OCI-LY7 (cell line): ENCODE measurements around the gene ZFP36L1. TPM values are rescaled to one million over a fixed set of nuclear protein-coding genes. Genes with fewer than 3 reads are reported as not detected.

Experiments used
- BruUV-seq: library from RNA; stranded (reverse); fragments of 400-500 nt; replicated peaks from 2 replicates; lab custom pipeline; 2021; lab: Mats Ljungman, UMichigan
- CTCF ChIA-PET: fragments of 300-600 bp; sonication (Branson Sonifier 250); formaldehyde crosslinking; loops from one replicate; lab custom pipeline; 2022; ENCODE audit warnings: antibody characterized with exemption; ENCODE audit not compliant: unreplicated experiment; lab: Charles Lee
- POLR2A ChIA-PET: fragments of 300-600 bp; sonication (Branson Sonifier 250); formaldehyde crosslinking; loops from one replicate; lab custom pipeline; 2022; ENCODE audit warnings: antibody characterized with exemption; lab: Charles Lee
- DNase-seq: peaks from one replicate; pipeline ENCODE4 v3.0.0-alpha.2; 2015; ENCODE audit warnings: low spot score
- H2AFZ ChIP-seq: fragments of 200-600 bp; sonication (generic), shearing (Covaris generic); 2 replicates; pipeline ENCODE4 v1.6.1; 2014; ENCODE audit warnings: mild to moderate bottlenecking, antibody characterized with exemption, low read length, moderate library complexity
- H3K27ac ChIP-seq: fragments of 200-600 bp; sonication (generic); 2 replicates; pipeline ENCODE4 v1.5.1; 2014; ENCODE audit warnings: mixed run types, low read depth, mild to moderate bottlenecking, moderate library complexity, low read length, inconsistent platforms; ENCODE audit not compliant: poor library complexity, severe bottlenecking
- H3K36me3 ChIP-seq: fragments of 200-600 bp; sonication (generic); 2 replicates; pipeline ENCODE4 v1.6.1; 2014; ENCODE audit warnings: mild to moderate bottlenecking, antibody characterized with exemption, low read length, moderate library complexity, mixed read lengths; ENCODE audit not compliant: insufficient read depth
- H3K4me1 ChIP-seq: fragments of 200-600 bp; sonication (generic); 2 replicates; pipeline ENCODE4 v1.5.1; 2014; ENCODE audit warnings: mild to moderate bottlenecking, low read length; ENCODE audit not compliant: insufficient read depth, poor library complexity, severe bottlenecking
- H3K4me2 ChIP-seq: fragments of 200-600 bp; sonication (generic); 2 replicates; pipeline ENCODE4 v1.6.1; 2014; ENCODE audit warnings: mild to moderate bottlenecking, low read length
- H3K4me3 ChIP-seq: fragments of 200-600 bp; sonication (generic); 2 replicates; pipeline ENCODE4 v1.5.1; 2014; ENCODE audit warnings: mild to moderate bottlenecking, low read depth, low read length; ENCODE audit not compliant: poor library complexity, severe bottlenecking
- H3K79me2 ChIP-seq: fragments of 200-600 bp; sonication (generic); 2 replicates; pipeline ENCODE4 v1.6.1; 2016; ENCODE audit warnings: low read depth, mild to moderate bottlenecking, low read length, moderate library complexity, mixed read lengths; ENCODE audit not compliant: insufficient read depth
- H3K9me2 ChIP-seq: fragments of 200-600 bp; sonication (generic); 2 replicates; pipeline ENCODE4 v1.6.1; 2016; ENCODE audit warnings: mild to moderate bottlenecking, low read length, mixed read lengths; ENCODE audit not compliant: insufficient read depth
- H3K9me3 ChIP-seq: fragments of 200-600 bp; sonication (generic); 2 replicates; pipeline ENCODE4 v1.6.1; 2014; ENCODE audit warnings: mild to moderate bottlenecking, mixed run types, low read length, mixed read lengths
- H4K20me1 ChIP-seq: fragments of 200-600 bp; sonication (generic); 2 replicates; pipeline ENCODE4 v1.6.1; 2014; ENCODE audit warnings: mild to moderate bottlenecking, antibody characterized with exemption, low read length, moderate library complexity, mixed read lengths; ENCODE audit not compliant: insufficient read depth
- CTCF ChIP-seq: fragments of 200-600 bp; sonication (generic); conservative IDR thresholded peaks from 2 replicates; pipeline ENCODE4 v1.5.1; 2014; ENCODE audit warnings: mild to moderate bottlenecking, antibody characterized with exemption, low read length, moderate library complexity, mixed read lengths
- EZH2phosphoT487 ChIP-seq: fragments of 200-600 bp; sonication (generic); IDR thresholded peaks from 2 replicates; pipeline ENCODE4 v1.6.1; 2018; ENCODE audit warnings: low read depth, borderline replicate concordance, mild to moderate bottlenecking, mixed run types, antibody characterized with exemption, low read length, moderate library complexity, mixed read lengths
- intact Hi-C: fragments of 100-400 bp; cut with micrococcal nuclease; formaldehyde crosslinking; loops from one replicate; pipeline ENCODE4 v1.10.0; 2022; ENCODE audit not compliant: unreplicated experiment
- total RNA-seq, 2 experiments: library from RNA; depleted of rRNA in 1 of 2; stranded (reverse); fragments of >200 nt in 1 of 2; shearing (Covaris generic) in 1 of 2; gene quantifications; 2 replicates each; pipeline ENCODE4 v1.2.3, GENCODE V29; 2014 to 2022

The ZFP36L1 gene
- total RNA-seq, 2 experiments from 2014 or later, result 24.2 to 57.0 TPM

DNA sequence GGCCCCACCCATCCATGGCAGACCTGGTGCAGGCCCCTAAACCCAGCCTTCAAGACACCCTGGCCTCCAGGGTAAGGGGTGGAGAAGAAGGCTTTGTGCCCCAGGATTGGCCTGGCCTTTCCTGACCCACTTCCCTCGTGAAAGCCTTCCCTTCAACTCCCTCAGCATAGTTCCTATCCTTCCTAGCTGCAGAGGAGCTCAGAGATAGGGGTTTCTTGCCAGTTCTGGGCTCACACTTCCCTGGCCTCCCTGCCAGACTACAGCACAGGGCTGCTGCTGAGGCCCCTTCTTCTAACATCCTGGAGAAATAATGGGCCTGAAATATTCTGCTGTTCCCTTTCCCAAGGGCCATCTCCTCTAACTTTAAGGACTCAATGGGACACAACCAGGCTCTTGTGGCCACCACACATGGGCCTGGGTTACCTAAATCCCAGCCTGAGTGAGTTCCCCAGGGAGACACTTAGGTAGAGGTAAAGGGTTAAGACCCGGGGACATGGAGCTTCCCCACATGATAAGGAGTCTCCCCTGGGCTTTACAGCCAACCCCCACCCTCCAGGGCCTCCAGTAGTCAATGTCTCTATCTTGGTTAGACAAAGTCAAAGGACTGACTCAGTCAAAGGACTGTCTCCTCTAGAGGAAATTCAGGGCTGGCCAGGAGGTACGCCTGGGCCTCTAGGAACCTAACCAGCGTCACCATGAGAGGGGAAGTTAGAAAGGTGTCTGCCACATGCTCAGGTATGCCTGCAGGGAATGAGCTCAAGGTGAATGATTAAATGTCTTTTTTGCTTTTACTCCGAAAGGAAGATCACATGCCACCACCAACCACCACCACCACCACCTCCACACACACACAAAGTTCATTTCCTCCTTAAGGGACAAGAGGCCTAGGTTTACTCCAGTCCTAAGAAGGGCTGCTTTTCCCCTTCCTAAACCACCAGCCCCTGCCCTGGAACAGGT, 7.1 kb downstream of the ZFP36L1 start:
- no peak overlapping the region for H3K27ac ChIP-seq
- H4K20me1 ChIP-seq, result peaks cover 17% of the 10 kb centered on the region
- peaks cover 35% of the 10 kb centered on the region for H3K79me2 ChIP-seq
- POLR2A ChIA-PET, result interaction anchor here (0.7 to 2.0 kb wide), 2 partner anchors 19 to 29 kb away, joined by 3 to 8 read pairs; no protein-coding TSS in a partner anchor
- intact Hi-C loops, result no loop called here
- no peak overlapping the region for H3K4me3 ChIP-seq
- H2AFZ ChIP-seq, result no peak overlapping the region
- BruUV-seq, result no TSS peak
- no peak for DNase-seq
- no peak overlapping the region for H3K4me2 ChIP-seq
- CTCF ChIA-PET, result no interaction called here
- TF ChIP-seq EZH2phosphoT487 (no peak), CTCF (no peak)
- peaks cover 61% of the 10 kb centered on the region for H3K4me1 ChIP-seq
- no peaks in the 10 kb centered on the region for H3K9me3 ChIP-seq
- peaks cover 46% of the 10 kb centered on the region for H3K36me3 ChIP-seq
- H3K9me2 ChIP-seq, result no peaks in the 10 kb centered on the region

DNA sequence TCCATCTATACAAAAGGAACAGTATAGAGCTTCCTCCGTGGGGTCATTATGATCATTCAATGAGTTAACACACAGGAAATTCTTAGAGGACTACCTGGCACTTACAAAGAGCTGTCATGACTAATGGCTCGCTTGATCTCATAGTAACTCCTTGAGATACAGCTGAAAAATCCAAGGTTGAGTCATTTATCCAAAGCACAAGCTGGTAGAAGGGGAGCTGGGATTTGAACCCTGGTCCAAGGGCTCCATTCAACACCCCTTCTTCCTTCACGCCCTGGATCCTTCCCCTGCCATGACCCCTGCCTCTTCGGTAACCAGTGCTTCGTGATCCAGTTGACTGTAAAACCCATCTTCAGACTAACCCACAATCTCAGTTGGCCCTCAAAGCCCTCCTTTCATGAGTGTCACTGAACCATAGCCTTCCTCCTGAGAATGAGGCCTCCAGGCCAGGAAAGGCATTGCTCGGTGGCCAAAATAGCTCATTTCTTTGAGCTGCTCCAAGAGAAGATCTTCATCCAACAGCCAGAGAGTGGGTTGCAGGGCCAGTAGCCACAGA, 7.8 kb downstream of the ZFP36L1 start:
- Histone ChIP-seq H3K4me2 (no peak overlapping the region), H3K4me3 (no peak overlapping the region), H3K27ac (no peak overlapping the region), H4K20me1 (peaks cover 9% of the 10 kb centered on the region; the same call in 1 of the 2 replicates), H3K9me3 (no peaks in the 10 kb centered on the region), H3K79me2 (peaks cover 27% of the 10 kb centered on the region; the same call in 1 of the 2 replicates), H3K4me1 (peaks cover 68% of the 10 kb centered on the region), H3K9me2 (no peaks in the 10 kb centered on the region), H3K36me3 (peaks cover 39% of the 10 kb centered on the region), H2AFZ (no peak overlapping the region)
- ChIA-PET CTCF (no interaction called here), POLR2A (interaction anchor here (0.5 to 2.0 kb wide), 3 partner anchors 30 to 436 kb away, joined by 3 to 8 read pairs (median 3); no protein-coding TSS in a partner anchor)
- no TSS peak for BruUV-seq
- DNase-seq, result no peak
- TF ChIP-seq EZH2phosphoT487 (no peak), CTCF (no peak)
- intact Hi-C loops, result no loop called here
